ENCODE data around the gene UBE2H.

DNA sequence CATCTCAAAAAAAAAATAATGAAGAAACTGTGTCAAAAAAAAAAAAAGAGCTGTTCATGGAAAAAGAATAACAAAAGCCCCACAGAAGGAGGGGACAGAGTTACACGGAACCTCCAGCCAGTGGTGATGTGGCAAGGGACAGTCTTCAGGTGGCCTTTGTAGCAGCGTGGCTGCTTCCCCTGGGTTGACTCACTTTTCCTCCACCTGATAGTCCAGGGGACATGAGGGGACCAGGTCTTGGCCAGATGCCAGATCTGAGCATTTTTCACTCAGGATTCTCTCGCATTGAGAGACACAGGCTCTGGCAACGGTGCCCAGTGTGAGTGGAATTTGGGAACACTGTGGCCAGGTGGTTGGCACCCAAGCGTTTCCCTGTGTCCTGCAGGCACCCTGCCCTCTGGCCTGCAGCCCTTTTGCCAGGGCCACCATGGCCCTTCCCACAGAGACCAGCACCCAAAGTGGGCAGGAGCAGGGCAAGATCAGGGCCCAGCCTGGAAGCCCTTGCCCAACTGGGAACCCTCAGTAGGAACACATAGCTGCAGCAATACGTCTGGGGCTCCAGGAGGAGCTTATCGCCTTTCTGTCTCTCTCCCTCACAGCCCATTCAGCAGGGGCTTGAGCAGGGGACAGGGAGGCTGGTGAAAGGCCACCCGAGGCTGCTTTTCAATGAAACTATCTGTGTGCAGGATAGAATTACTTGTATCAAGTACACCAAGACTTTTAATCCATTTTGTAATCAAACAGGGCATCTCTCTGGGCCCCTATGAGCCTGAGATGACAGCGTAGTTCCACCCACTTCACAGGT is 159.1 kb downstream of the UBE2H start:
- TF ChIP-seq, protein P1, sequence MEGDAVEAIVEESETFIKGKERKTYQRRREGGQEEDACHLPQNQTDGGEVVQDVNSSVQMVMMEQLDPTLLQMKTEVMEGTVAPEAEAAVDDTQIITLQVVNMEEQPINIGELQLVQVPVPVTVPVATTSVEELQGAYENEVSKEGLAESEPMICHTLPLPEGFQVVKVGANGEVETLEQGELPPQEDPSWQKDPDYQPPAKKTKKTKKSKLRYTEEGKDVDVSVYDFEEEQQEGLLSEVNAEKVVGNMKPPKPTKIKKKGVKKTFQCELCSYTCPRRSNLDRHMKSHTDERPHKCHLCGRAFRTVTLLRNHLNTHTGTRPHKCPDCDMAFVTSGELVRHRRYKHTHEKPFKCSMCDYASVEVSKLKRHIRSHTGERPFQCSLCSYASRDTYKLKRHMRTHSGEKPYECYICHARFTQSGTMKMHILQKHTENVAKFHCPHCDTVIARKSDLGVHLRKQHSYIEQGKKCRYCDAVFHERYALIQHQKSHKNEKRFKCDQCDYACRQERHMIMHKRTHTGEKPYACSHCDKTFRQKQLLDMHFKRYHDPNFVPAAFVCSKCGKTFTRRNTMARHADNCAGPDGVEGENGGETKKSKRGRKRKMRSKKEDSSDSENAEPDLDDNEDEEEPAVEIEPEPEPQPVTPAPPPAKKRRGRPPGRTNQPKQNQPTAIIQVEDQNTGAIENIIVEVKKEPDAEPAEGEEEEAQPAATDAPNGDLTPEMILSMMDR (IDR thresholded peaks at IDR 0.05; ENCODE audit: insufficient read depth, low read length, poor library complexity, severe bottlenecking) = no peak
- no peak for TF ChIP-seq EZH2phosphoT487 (conservative IDR thresholded peaks at IDR 0.05; ENCODE audit: low read length)
